GM12878 (cell line): ENCODE measurements around the gene MAPK13.

Experiments
- CBX5 ChIP-seq: sonication (generic); IDR thresholded peaks from 2 replicates; pipeline ENCODE4 v1.6.1; 2016; ENCODE audit warnings: low read depth, moderate library complexity, mild to moderate bottlenecking, inconsistent platforms
- FOXM1 ChIP-seq: IDR thresholded peaks from 2 replicates; pipeline ENCODE4 v1.6.1; 2012; ENCODE audit warnings: low read depth, mild to moderate bottlenecking, inconsistent platforms, low read length, moderate library complexity
- JUNB ChIP-seq: IDR thresholded peaks from 2 replicates; pipeline ENCODE4 v1.6.1; 2016; ENCODE audit warnings: antibody characterized with exemption, mild to moderate bottlenecking
- JUND ChIP-seq: IDR thresholded peaks from 2 replicates; pipeline ENCODE4 v1.6.1; 2012; ENCODE audit warnings: low read depth, mild to moderate bottlenecking, low read length, improper control_type of control experiment, moderate library complexity
- NFYB ChIP-seq: IDR thresholded peaks from 2 replicates; pipeline ENCODE4 v1.6.1; 2011; ENCODE audit warnings: low read depth, mild to moderate bottlenecking, low read length, improper control_type of control experiment, moderate library complexity; ENCODE audit not compliant: insufficient read depth
- SP1 ChIP-seq: IDR thresholded peaks from one replicate; pipeline ENCODE4 v1.6.1; 2011; ENCODE audit warnings: low read depth, low read length
- ZSCAN29 ChIP-seq: fragments of 450-650 bp; IDR thresholded peaks from 2 replicates; pipeline ENCODE4 v1.6.1; 2017; ENCODE audit warnings: mild to moderate bottlenecking, moderate library complexity
- TF ChIP-seq, protein P1 (sequence below): fragments of 450-650 bp; formaldehyde crosslinking; IDR thresholded peaks from 2 replicates; pipeline ENCODE4 v1.5.0; 2022; ENCODE audit warnings: mild to moderate bottlenecking, missing genetic modification characterization
- TF ChIP-seq, protein P2 (sequence below): fragments of 450-650 bp; formaldehyde crosslinking; IDR thresholded peaks from 2 replicates; pipeline ENCODE4 v1.4.0; 2020; ENCODE audit warnings: mild to moderate bottlenecking, moderate library complexity
- TF ChIP-seq, protein P3 (sequence below): fragments of 450-650 bp; IDR thresholded peaks from 2 replicates; pipeline ENCODE4 v1.6.1; 2017; ENCODE audit warnings: mild to moderate bottlenecking, moderate library complexity
- TF ChIP-seq, protein P4 (sequence below), 3 experiments: IDR thresholded peaks in 2 of 3; conservative IDR thresholded peaks in 1 of 3; 2 replicates each; pipeline ENCODE4 v1.5.1; 2011; ENCODE audit warnings: low read depth in 3 of 3, low read length in 3 of 3, mild to moderate bottlenecking in 3 of 3, control low read depth in 2 of 3, moderate library complexity in 2 of 3, inconsistent platforms in 1 of 3, mixed read lengths in 1 of 3; ENCODE audit not compliant: control insufficient read depth in 2 of 3, insufficient read depth in 1 of 3; ENCODE audit errors: extremely low read depth in 1 of 3

DNA sequence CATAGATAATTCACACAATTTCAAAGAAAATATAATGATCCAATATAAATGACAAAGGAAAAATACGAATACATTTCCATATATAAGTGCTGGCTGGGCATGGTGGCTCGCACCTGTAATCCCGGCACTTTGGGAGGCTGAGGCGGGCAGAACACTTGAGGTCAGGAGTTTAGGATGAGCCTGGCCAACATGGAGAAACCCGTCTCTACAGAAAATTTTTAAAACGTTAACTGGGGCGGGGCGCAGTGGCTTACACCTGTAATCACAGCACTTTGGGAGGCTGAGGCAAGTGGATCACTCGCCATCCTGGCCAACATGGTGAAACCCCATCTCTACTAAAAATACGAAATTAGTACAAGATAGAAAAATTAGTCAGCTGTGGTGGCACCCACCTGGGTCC is 14.9 kb upstream of the MAPK13 start:
- TF ChIP-seq, protein P1, sequence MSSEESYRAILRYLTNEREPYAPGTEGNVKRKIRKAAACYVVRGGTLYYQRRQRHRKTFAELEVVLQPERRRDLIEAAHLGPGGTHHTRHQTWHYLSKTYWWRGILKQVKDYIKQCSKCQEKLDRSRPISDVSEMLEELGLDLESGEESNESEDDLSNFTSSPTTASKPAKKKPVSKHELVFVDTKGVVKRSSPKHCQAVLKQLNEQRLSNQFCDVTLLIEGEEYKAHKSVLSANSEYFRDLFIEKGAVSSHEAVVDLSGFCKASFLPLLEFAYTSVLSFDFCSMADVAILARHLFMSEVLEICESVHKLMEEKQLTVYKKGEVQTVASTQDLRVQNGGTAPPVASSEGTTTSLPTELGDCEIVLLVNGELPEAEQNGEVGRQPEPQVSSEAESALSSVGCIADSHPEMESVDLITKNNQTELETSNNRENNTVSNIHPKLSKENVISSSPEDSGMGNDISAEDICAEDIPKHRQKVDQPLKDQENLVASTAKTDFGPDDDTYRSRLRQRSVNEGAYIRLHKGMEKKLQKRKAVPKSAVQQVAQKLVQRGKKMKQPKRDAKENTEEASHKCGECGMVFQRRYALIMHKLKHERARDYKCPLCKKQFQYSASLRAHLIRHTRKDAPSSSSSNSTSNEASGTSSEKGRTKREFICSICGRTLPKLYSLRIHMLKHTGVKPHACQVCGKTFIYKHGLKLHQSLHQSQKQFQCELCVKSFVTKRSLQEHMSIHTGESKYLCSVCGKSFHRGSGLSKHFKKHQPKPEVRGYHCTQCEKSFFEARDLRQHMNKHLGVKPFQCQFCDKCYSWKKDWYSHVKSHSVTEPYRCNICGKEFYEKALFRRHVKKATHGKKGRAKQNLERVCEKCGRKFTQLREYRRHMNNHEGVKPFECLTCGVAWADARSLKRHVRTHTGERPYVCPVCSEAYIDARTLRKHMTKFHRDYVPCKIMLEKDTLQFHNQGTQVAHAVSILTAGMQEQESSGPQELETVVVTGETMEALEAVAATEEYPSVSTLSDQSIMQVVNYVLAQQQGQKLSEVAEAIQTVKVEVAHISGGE: no peak
- TF ChIP-seq, protein P2, sequence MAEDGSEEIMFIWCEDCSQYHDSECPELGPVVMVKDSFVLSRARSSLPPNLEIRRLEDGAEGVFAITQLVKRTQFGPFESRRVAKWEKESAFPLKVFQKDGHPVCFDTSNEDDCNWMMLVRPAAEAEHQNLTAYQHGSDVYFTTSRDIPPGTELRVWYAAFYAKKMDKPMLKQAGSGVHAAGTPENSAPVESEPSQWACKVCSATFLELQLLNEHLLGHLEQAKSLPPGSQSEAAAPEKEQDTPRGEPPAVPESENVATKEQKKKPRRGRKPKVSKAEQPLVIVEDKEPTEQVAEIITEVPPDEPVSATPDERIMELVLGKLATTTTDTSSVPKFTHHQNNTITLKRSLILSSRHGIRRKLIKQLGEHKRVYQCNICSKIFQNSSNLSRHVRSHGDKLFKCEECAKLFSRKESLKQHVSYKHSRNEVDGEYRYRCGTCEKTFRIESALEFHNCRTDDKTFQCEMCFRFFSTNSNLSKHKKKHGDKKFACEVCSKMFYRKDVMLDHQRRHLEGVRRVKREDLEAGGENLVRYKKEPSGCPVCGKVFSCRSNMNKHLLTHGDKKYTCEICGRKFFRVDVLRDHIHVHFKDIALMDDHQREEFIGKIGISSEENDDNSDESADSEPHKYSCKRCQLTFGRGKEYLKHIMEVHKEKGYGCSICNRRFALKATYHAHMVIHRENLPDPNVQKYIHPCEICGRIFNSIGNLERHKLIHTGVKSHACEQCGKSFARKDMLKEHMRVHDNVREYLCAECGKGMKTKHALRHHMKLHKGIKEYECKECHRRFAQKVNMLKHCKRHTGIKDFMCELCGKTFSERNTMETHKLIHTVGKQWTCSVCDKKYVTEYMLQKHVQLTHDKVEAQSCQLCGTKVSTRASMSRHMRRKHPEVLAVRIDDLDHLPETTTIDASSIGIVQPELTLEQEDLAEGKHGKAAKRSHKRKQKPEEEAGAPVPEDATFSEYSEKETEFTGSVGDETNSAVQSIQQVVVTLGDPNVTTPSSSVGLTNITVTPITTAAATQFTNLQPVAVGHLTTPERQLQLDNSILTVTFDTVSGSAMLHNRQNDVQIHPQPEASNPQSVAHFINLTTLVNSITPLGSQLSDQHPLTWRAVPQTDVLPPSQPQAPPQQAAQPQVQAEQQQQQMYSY: no peak
- TF ChIP-seq, protein P3, sequence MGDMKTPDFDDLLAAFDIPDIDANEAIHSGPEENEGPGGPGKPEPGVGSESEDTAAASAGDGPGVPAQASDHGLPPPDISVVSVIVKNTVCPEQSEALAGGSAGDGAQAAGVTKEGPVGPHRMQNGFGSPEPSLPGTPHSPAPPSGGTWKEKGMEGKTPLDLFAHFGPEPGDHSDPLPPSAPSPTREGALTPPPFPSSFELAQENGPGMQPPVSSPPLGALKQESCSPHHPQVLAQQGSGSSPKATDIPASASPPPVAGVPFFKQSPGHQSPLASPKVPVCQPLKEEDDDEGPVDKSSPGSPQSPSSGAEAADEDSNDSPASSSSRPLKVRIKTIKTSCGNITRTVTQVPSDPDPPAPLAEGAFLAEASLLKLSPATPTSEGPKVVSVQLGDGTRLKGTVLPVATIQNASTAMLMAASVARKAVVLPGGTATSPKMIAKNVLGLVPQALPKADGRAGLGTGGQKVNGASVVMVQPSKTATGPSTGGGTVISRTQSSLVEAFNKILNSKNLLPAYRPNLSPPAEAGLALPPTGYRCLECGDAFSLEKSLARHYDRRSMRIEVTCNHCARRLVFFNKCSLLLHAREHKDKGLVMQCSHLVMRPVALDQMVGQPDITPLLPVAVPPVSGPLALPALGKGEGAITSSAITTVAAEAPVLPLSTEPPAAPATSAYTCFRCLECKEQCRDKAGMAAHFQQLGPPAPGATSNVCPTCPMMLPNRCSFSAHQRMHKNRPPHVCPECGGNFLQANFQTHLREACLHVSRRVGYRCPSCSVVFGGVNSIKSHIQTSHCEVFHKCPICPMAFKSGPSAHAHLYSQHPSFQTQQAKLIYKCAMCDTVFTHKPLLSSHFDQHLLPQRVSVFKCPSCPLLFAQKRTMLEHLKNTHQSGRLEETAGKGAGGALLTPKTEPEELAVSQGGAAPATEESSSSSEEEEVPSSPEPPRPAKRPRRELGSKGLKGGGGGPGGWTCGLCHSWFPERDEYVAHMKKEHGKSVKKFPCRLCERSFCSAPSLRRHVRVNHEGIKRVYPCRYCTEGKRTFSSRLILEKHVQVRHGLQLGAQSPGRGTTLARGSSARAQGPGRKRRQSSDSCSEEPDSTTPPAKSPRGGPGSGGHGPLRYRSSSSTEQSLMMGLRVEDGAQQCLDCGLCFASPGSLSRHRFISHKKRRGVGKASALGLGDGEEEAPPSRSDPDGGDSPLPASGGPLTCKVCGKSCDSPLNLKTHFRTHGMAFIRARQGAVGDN: no peak
- TF ChIP-seq CBX5: no peak
- TF ChIP-seq ZSCAN29: no peak
- TF ChIP-seq JUNB: no peak
- no peak for TF ChIP-seq NFYB
- TF ChIP-seq JUND: no peak
- TF ChIP-seq SP1: no peak
- TF ChIP-seq, protein P4, sequence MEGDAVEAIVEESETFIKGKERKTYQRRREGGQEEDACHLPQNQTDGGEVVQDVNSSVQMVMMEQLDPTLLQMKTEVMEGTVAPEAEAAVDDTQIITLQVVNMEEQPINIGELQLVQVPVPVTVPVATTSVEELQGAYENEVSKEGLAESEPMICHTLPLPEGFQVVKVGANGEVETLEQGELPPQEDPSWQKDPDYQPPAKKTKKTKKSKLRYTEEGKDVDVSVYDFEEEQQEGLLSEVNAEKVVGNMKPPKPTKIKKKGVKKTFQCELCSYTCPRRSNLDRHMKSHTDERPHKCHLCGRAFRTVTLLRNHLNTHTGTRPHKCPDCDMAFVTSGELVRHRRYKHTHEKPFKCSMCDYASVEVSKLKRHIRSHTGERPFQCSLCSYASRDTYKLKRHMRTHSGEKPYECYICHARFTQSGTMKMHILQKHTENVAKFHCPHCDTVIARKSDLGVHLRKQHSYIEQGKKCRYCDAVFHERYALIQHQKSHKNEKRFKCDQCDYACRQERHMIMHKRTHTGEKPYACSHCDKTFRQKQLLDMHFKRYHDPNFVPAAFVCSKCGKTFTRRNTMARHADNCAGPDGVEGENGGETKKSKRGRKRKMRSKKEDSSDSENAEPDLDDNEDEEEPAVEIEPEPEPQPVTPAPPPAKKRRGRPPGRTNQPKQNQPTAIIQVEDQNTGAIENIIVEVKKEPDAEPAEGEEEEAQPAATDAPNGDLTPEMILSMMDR (IDR thresholded peaks at IDR 0.05 in 2 of 3, conservative IDR thresholded peaks at IDR 0.05 in 1 of 3; ENCODE audit: control insufficient read depth in 2 of 3, extremely low read depth in 1 of 3, insufficient read depth in 1 of 3, low read depth in 3 of 3, low read length in 3 of 3): no peak
- TF ChIP-seq FOXM1: no peak
